NCI-H1048 (cell line): Measurements from ENCODE around the gene ZDHHC23.

Source experiments
- DNase-seq: peaks from one replicate; lab custom pipeline; 2025; lab: John Stamatoyannopoulos, UW

The ZDHHC23 gene

GRCh38 chr3:114011059-114011797 is 63.4 kb downstream of the ZDHHC23 start:
- no peak for DNase-seq
